HepG2 (cell line): ENCODE measurements around the gene AFTPH. TPM values are rescaled to one million over a fixed set of nuclear protein-coding genes. Genes with fewer than 3 reads are reported as not detected.
A peak's percentile ranks its signal among the peaks of the same experiment; 100 is the strongest.

ENCODE experiments used
- ATF7 ChIP-seq, 2 experiments: fragments of 450-650 bp in 1 of 2; sonication (generic) in 1 of 2; formaldehyde crosslinking in 1 of 2; IDR thresholded peaks; 2 replicates each; pipeline versions ENCODE4 v1.4.0 to v1.6.1; 2016 to 2020; ENCODE audit warnings: antibody characterized with exemption in 1 of 2, mild to moderate bottlenecking in 1 of 2, missing genetic modification reagents in 1 of 2
- BHLHE40 ChIP-seq: IDR thresholded peaks from 2 replicates; pipeline ENCODE4 v1.6.1; 2011; ENCODE audit warnings: low read length, improper control_type of control experiment
- CCAR2 ChIP-seq: fragments of 200-400 bp; formaldehyde crosslinking; optimal IDR thresholded peaks from 2 replicates; pipeline ENCODE3; 2018; ENCODE audit warnings: low read depth, mild to moderate bottlenecking, low read length, moderate library complexity
- DNMT1 ChIP-seq: sonication (generic); formaldehyde crosslinking; IDR thresholded peaks from 2 replicates; pipeline ENCODE4 v1.5.1; 2020; ENCODE audit warnings: mild to moderate bottlenecking, missing genetic modification reagents
- HIVEP1 ChIP-seq: sonication (generic); formaldehyde crosslinking; IDR thresholded peaks from 2 replicates; pipeline ENCODE4 v1.4.0; 2020; ENCODE audit warnings: mild to moderate bottlenecking, missing genetic modification reagents
- HNRNPL ChIP-seq: fragments of 200-400 bp; formaldehyde crosslinking; IDR thresholded peaks from 2 replicates; pipeline ENCODE4 v1.6.1; 2017; ENCODE audit warnings: mild to moderate bottlenecking, low read depth, low read length
- KLF13 ChIP-seq: sonication (generic); formaldehyde crosslinking; IDR thresholded peaks from 2 replicates; pipeline ENCODE4 v1.4.0; 2020; ENCODE audit warnings: mild to moderate bottlenecking, missing genetic modification reagents
- MEF2D ChIP-seq: sonication (generic); formaldehyde crosslinking; IDR thresholded peaks from 2 replicates; pipeline ENCODE4 v1.5.1; 2020; ENCODE audit warnings: mild to moderate bottlenecking, missing genetic modification reagents
- NFRKB ChIP-seq: fragments of 450-650 bp; IDR thresholded peaks from 2 replicates; pipeline ENCODE4 v1.6.1; 2017
- PHF20 ChIP-seq: sonication (generic); formaldehyde crosslinking; IDR thresholded peaks from 2 replicates; pipeline ENCODE4 v1.5.0; 2020; ENCODE audit warnings: mild to moderate bottlenecking, missing genetic modification reagents
- SKI ChIP-seq: fragments of 450-650 bp; IDR thresholded peaks from one replicate; pipeline ENCODE4 v1.6.1; 2018; ENCODE audit warnings: mild to moderate bottlenecking; ENCODE audit not compliant: partially characterized antibody
- TAF15 ChIP-seq: fragments of 200-400 bp; formaldehyde crosslinking; IDR thresholded peaks from one replicate; pipeline ENCODE4 v1.6.1; 2018; ENCODE audit warnings: mild to moderate bottlenecking, low read depth, low read length; ENCODE audit not compliant: poor library complexity, severe bottlenecking
- YY1 ChIP-seq: IDR thresholded peaks from 2 replicates; pipeline ENCODE4 v1.6.1; 2011; ENCODE audit warnings: low read length, low read depth, moderate library complexity, mild to moderate bottlenecking; ENCODE audit not compliant: insufficient read depth, insufficient replicate concordance
- ZNF10 ChIP-seq: sonication (generic); formaldehyde crosslinking; IDR thresholded peaks from 2 replicates; pipeline ENCODE4 v1.4.0; 2020; ENCODE audit warnings: mild to moderate bottlenecking, low read depth, missing genetic modification reagents, borderline replicate concordance
- ZNF12 ChIP-seq: sonication (generic); formaldehyde crosslinking; IDR thresholded peaks from 2 replicates; pipeline ENCODE4 v1.5.0; 2020; ENCODE audit warnings: missing genetic modification reagents
- ZNF652 ChIP-seq: IDR thresholded peaks from 2 replicates; pipeline ENCODE4 v1.6.1; 2016; ENCODE audit warnings: low read depth, borderline replicate concordance
- ZNF878 ChIP-seq: sonication (generic); formaldehyde crosslinking; IDR thresholded peaks from 2 replicates; pipeline ENCODE4 v1.8.1; 2023; ENCODE audit warnings: mild to moderate bottlenecking, missing genetic modification reagents, moderate library complexity
- polyA plus RNA-seq, 8 experiments: library from polyadenylated mRNA; depleted of rRNA in 3 of 8; stranded (reverse) in 7 of 8; unstranded in 1 of 8; fragments of >200 nt; fragmentation: Illumina TruSeq in 4 of 8; extraction: Trizol in 4 of 8; gene quantifications; 2 replicates each; pipeline versions ENCODE4 v1.2.1 to v1.2.3, GENCODE V29; 2011 to 2016; ENCODE audit warnings: low read depth in 4 of 8, missing spikeins in 1 of 8, mixed read lengths in 1 of 8; ENCODE audit not compliant: insufficient read depth in 1 of 8
- total RNA-seq, 5 experiments: library from RNA; depleted of rRNA; stranded (reverse); fragments of >200 nt; fragmentation: Illumina TruSeq; extraction: Trizol; gene quantifications; 2 replicates each; pipeline ENCODE4 v1.2.3, GENCODE V29; 2016; ENCODE audit warnings: low read depth in 1 of 5
- TF ChIP-seq, protein P1 (sequence below): sonication (generic); formaldehyde crosslinking; IDR thresholded peaks from 2 replicates; pipeline ENCODE4 v1.8.0; 2022; ENCODE audit warnings: missing genetic modification reagents, mild to moderate bottlenecking, inconsistent platforms, borderline replicate concordance
- TF ChIP-seq, protein P2 (sequence below): sonication (generic); formaldehyde crosslinking; IDR thresholded peaks from 2 replicates; pipeline ENCODE4 v1.9.0; 2021; ENCODE audit warnings: missing genetic modification reagents, mild to moderate bottlenecking, borderline replicate concordance
- TF ChIP-seq, protein P3 (sequence below): sonication (generic); formaldehyde crosslinking; conservative IDR thresholded peaks from 2 replicates; pipeline ENCODE4 v1.4.0; 2020; ENCODE audit warnings: missing genetic modification reagents
- TF ChIP-seq, protein P4 (sequence below): sonication (generic); formaldehyde crosslinking; IDR thresholded peaks from 2 replicates; pipeline ENCODE4 v1.8.1; 2023; ENCODE audit warnings: mild to moderate bottlenecking, moderate library complexity, missing genetic modification reagents
- TF ChIP-seq, protein P5 (sequence below), 2 experiments: fragments of 450-650 bp in 1 of 2; sonication (generic) in 1 of 2; formaldehyde crosslinking; IDR thresholded peaks; 2 replicates each; pipeline versions ENCODE4 v1.5.0 to v1.8.0; 2020 to 2022; ENCODE audit warnings: mild to moderate bottlenecking in 1 of 2, missing genetic modification reagents in 1 of 2
- TF ChIP-seq, protein P6 (sequence below): sonication (generic); formaldehyde crosslinking; IDR thresholded peaks from 2 replicates; pipeline ENCODE4 v1.5.0; 2020; ENCODE audit warnings: missing genetic modification reagents

AFTPH gene
- total and polyA plus RNA-seq, 2 of the 13 experiments (the other 11 are each of a cell fraction or from before 2014, with no cell fraction given), result 27.5 to 36.8 TPM

DNA sequence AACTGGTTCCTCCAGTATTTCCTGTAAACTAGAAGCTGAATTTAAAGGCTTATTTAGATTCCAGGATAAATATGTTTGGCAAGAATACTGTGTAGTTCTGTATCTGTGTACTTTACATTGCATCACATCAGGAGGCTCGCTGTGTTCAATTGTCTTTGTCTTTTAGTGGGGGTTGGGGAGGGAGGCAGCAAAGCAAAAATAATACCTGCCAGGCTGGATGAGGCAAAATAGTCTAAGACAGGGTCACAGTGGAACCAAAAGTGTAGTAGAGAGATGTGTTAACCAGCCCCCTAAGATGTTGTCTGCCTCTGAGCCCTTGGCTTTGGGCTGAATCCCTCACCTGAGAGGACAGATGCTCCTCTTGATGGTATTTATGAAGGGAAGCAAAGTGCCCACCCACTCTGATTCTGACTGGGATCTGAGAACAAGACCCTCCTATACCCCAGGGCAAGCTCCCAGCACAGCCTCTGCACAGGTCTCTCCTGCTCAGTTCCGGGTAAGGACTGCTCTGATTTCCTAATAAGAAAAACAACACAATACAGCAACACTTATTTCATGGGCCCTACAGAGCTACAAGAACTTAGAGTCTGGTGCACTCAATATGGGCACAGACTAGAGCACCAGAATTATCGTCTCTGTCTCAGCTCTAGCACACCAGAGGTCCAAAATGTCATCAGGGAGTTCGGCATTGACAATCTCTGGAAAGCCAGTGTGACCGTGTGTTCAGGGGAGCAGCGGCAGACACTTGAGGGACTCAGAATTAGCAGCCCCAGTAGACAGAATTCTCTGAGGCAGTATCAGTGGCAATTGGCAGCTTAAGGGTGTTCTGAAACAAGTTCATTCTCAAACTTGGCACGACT lies 7.2 kb upstream of the AFTPH start (continued):
- TF ChIP-seq ZNF652 (CRISPR knock-in tag) (no peak), ZNF10 (CRISPR knock-in tag) (no peak), SKI (no peak), YY1 (no peak), DNMT1 (CRISPR knock-in tag) (no peak), KLF13 (CRISPR knock-in tag) (no peak), ATF7 (IDR thresholded peaks at IDR 0.05) (no peak), ATF7 (CRISPR knock-in tag; IDR thresholded peaks at IDR 0.05) (no peak), CCAR2 (no peak), ZNF878 (CRISPR knock-in tag) (no peak), PHF20 (no peak), BHLHE40 (0 out of 2 replicates have a peak, but pooled peaks have one; percentile 18), HIVEP1 (CRISPR knock-in tag) (no peak), ZNF12 (CRISPR knock-in tag) (peak; percentile 58; the same call in 1 of the 2 replicates), HNRNPL (no peak), MEF2D (CRISPR knock-in tag) (no peak), NFRKB (no peak), TAF15 (no peak)
- TF ChIP-seq, protein P1, sequence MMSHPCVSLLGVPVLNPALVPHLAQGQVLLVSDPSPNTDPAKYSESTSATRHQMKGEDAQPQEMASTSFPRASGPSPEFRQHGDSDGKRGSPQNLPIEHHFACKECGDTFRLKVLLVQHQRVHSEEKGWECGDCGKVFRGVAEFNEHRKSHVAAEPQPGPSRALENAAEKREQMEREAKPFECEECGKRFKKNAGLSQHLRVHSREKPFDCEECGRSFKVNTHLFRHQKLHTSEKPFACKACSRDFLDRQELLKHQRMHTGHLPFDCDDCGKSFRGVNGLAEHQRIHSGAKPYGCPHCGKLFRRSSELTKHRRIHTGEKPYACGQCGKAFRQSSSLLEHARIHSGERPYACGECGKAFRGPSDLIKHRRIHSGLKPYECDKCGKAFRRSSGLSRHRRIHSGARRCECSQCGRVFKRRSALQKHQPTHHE (CRISPR knock-in tag), result no peak
- TF ChIP-seq, protein P2, sequence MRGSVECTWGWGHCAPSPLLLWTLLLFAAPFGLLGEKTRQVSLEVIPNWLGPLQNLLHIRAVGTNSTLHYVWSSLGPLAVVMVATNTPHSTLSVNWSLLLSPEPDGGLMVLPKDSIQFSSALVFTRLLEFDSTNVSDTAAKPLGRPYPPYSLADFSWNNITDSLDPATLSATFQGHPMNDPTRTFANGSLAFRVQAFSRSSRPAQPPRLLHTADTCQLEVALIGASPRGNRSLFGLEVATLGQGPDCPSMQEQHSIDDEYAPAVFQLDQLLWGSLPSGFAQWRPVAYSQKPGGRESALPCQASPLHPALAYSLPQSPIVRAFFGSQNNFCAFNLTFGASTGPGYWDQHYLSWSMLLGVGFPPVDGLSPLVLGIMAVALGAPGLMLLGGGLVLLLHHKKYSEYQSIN, result no peak
- TF ChIP-seq, protein P3, sequence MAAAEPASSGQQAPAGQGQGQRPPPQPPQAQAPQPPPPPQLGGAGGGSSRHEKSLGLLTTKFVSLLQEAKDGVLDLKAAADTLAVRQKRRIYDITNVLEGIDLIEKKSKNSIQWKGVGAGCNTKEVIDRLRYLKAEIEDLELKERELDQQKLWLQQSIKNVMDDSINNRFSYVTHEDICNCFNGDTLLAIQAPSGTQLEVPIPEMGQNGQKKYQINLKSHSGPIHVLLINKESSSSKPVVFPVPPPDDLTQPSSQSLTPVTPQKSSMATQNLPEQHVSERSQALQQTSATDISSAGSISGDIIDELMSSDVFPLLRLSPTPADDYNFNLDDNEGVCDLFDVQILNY, result no peak
- TF ChIP-seq, protein P4, sequence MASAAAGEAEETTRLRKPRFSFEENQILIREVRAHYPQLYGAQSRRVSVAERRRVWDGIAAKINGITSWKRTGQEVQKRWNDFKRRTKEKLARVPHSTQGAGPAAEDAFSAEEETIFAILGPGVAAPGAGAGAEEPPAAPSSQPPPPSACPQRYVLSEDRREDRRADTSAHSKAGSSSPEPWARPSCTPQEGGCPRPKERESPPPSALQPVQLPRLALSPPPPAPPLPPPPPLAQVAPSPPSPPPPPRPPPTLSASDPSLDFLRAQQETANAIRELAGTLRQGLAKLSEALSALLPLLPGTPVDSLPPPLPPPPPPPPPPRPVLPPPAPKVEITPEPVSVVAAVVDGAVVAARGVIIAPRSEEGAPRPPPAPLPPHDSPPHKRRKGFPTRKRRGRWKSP (CRISPR knock-in tag), result no peak; the same call in 1 of the 2 replicates
- TF ChIP-seq, protein P5, sequence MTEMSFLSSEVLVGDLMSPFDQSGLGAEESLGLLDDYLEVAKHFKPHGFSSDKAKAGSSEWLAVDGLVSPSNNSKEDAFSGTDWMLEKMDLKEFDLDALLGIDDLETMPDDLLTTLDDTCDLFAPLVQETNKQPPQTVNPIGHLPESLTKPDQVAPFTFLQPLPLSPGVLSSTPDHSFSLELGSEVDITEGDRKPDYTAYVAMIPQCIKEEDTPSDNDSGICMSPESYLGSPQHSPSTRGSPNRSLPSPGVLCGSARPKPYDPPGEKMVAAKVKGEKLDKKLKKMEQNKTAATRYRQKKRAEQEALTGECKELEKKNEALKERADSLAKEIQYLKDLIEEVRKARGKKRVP (CRISPR knock-in tag; IDR thresholded peaks at IDR 0.05), result peak in 1 of 2 experiments; percentile 92; a peak in 2 of 4 replicates
- TF ChIP-seq, protein P6, sequence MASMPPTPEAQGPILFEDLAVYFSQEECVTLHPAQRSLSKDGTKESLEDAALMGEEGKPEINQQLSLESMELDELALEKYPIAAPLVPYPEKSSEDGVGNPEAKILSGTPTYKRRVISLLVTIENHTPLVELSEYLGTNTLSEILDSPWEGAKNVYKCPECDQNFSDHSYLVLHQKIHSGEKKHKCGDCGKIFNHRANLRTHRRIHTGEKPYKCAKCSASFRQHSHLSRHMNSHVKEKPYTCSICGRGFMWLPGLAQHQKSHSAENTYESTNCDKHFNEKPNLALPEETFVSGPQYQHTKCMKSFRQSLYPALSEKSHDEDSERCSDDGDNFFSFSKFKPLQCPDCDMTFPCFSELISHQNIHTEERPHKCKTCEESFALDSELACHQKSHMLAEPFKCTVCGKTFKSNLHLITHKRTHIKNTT (CRISPR knock-in tag), result no peak
